Measurements from ENCODE around the gene FUOM.
"Not testable (repeated sequence)": the region's sequence is repeated elsewhere in the genome, so short reads cannot be mapped to it uniquely, and the experiment has no call there.

FUOM gene

GRCh38 chr10:133379152-133379800, 21.5 kb upstream of the FUOM start, which contains the start of gene PAOX:
PAOX (plus strand) TSS chr10:133379262; CDS start chr10:133379317, 55 bp downstream.
- peak within 1 kb of the TSS; percentile 66 for H3K4me3 ChIP-seq (ENCODE audit: low read depth, low read length)
- TF ChIP-seq, protein P1, sequence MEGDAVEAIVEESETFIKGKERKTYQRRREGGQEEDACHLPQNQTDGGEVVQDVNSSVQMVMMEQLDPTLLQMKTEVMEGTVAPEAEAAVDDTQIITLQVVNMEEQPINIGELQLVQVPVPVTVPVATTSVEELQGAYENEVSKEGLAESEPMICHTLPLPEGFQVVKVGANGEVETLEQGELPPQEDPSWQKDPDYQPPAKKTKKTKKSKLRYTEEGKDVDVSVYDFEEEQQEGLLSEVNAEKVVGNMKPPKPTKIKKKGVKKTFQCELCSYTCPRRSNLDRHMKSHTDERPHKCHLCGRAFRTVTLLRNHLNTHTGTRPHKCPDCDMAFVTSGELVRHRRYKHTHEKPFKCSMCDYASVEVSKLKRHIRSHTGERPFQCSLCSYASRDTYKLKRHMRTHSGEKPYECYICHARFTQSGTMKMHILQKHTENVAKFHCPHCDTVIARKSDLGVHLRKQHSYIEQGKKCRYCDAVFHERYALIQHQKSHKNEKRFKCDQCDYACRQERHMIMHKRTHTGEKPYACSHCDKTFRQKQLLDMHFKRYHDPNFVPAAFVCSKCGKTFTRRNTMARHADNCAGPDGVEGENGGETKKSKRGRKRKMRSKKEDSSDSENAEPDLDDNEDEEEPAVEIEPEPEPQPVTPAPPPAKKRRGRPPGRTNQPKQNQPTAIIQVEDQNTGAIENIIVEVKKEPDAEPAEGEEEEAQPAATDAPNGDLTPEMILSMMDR (IDR thresholded peaks at IDR 0.05; ENCODE audit: control insufficient read depth, extremely low read depth, insufficient read depth), result no peak
- DNase-seq (ENCODE audit: low read depth), result no peak

GRCh38 chr10:133378251-133379096, 20.7 kb upstream of the FUOM start:
- TF ChIP-seq, protein P1 (IDR thresholded peaks at IDR 0.05; ENCODE audit: control insufficient read depth, extremely low read depth, insufficient read depth), result no peak
- H3K4me3 ChIP-seq (ENCODE audit: low read depth, low read length), result peak overlapping the region; percentile 66
- DNase-seq (ENCODE audit: low read depth), result no peak

- H3K4me3 ChIP-seq (ENCODE audit: low read depth, low read length), result peak overlapping the region; percentile 66
- TF ChIP-seq, protein P1 (IDR thresholded peaks at IDR 0.05; ENCODE audit: control insufficient read depth, extremely low read depth, insufficient read depth), result no peak
- no peak for DNase-seq (ENCODE audit: low read depth)
Measured at GRCh38 chr10:133377818-133378250, 20.0 kb upstream of the FUOM start.

GRCh38 chr10:133377025-133377817, 19.4 kb upstream of the FUOM start:
- TF ChIP-seq, protein P1 (IDR thresholded peaks at IDR 0.05; ENCODE audit: control insufficient read depth, extremely low read depth, insufficient read depth), result no peak
- no peak overlapping the region for H3K4me3 ChIP-seq (ENCODE audit: low read depth, low read length)

DNA sequence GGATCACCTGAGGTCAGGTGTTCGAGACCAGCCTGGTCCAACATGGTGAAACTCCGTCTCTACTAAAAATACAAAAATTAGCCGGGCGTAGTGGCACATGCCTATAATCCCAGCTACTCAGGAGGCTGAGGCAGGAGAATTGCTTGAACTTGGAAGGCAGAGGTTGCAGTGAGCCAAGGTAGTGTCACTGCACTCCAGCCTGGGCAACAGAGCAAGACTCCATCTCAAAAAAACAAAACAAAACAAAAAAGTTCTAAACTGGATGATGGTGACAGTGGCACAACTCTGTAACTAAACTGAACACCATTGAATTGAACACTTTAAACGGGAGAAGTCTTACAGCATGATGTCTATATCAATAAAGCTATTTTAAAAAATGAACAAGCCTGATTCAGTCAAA, 18.4 kb upstream of the FUOM start:
- not testable (repeated sequence) for H3K4me3 ChIP-seq (ENCODE audit: low read depth, low read length); DNase-seq (ENCODE audit: low read depth)

More at GRCh38 chr10:133377025-133377817, 19.4 kb upstream of the FUOM start:
- DNase-seq (ENCODE audit: low read depth), result no peak

GRCh38 chr10:133375357-133376115, 17.7 kb upstream of the FUOM start:
- TF ChIP-seq, protein P1 (IDR thresholded peaks at IDR 0.05; ENCODE audit: control insufficient read depth, extremely low read depth, insufficient read depth), result no peak
- no peak overlapping the region for H3K4me3 ChIP-seq (ENCODE audit: low read depth, low read length)
- DNase-seq (ENCODE audit: low read depth), result no peak

Data from LNCaP clone FGC (cell line).